GM13977 (cell line): ENCODE results near the gene IYD.

Experiments used
- DNase-seq: peaks from one replicate; pipeline ENCODE4 v3.0.0; 2012; ENCODE audit warnings: low spot score
- in situ Hi-C: fragments of 300-500 bp; cut with MboI; formaldehyde crosslinking; loops from one replicate; pipeline ENCODE4 v1.12.0; 2022; ENCODE audit warnings: low sequenced_read_pairs, low pct_unique_long_range_greater_than_20kb, mixed read lengths, inconsistent platforms; ENCODE audit not compliant: unreplicated experiment
- TF ChIP-seq, protein P1 (sequence below): IDR thresholded peaks from 2 replicates; pipeline ENCODE4 v1.5.1; 2012; ENCODE audit warnings: mild to moderate bottlenecking, control low read depth; ENCODE audit not compliant: insufficient read depth; ENCODE audit errors: extremely low read depth, missing control alignments

The IYD gene

DNA sequence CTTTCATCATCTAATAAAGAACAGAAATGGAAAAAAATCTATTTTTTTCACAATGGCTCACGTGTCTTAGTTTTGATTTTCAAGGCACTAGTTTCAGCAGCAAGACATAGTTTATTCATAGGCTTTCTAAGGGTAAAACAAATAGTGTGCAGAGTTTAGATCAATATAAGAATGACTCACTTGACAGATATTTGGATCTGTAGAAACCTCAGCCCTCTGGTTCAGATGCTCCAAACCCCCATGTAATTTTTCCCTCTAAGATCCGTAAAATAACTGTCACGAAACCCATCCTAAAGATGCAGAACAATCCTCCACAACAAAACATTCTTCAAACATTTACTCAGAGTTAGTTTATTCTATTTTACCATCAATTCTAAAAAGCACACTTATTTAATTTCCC lies 43.4 kb downstream of the IYD start:
- in situ Hi-C loops: loop anchor here (10.0 kb wide), 1 partner anchor 403 kb away; no protein-coding TSS in a partner anchor
- TF ChIP-seq, protein P1, sequence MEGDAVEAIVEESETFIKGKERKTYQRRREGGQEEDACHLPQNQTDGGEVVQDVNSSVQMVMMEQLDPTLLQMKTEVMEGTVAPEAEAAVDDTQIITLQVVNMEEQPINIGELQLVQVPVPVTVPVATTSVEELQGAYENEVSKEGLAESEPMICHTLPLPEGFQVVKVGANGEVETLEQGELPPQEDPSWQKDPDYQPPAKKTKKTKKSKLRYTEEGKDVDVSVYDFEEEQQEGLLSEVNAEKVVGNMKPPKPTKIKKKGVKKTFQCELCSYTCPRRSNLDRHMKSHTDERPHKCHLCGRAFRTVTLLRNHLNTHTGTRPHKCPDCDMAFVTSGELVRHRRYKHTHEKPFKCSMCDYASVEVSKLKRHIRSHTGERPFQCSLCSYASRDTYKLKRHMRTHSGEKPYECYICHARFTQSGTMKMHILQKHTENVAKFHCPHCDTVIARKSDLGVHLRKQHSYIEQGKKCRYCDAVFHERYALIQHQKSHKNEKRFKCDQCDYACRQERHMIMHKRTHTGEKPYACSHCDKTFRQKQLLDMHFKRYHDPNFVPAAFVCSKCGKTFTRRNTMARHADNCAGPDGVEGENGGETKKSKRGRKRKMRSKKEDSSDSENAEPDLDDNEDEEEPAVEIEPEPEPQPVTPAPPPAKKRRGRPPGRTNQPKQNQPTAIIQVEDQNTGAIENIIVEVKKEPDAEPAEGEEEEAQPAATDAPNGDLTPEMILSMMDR: no peak
- DNase-seq: no peak

DNA sequence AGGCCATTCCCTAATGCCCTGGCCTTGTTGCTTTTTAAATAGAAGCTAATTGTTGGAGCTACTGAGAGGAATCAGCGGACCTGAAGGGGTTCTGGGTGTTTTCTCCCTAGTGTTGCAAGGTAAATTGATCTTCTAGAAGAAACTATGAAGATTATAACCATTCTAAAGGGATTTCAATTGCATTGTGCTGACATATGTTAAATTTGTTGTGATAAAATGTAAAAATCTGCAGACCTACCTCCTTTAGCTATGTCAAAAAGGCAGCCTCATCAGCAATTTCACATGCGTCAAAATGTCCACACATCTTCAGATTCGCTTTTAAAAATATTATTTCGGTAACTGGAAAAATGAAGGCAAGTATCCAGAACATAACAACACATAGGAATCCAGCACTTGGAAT lies 44.4 kb downstream of the IYD start:
- in situ Hi-C loops: loop anchor here (10.0 kb wide), 1 partner anchor 402 kb away; no protein-coding TSS in a partner anchor
- DNase-seq: no peak
- TF ChIP-seq, protein P1: no peak

DNA sequence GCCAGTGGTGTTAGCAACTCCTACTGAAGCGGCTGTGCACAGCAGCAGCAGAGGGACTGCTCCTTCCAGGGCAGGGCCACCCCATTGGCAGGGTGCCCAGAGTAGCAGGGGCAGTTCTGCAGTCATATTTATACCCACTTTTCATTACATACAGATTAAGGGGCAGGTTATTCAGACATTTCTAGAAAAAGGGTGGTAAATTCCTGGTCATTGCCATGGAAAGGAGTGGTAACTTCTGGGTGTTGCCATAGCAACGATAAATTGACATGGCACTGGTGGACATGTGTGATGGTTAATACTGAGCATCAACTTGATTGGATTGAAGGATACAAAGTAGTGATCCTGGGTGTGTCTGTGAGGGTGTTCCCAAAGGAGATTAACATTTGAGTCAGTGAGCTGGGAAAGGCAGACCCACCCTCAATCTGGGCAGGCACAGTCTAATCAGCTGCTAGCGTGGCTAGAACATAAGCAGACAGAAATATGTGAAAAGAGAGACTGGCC lies 45.0 kb downstream of the IYD start:
- in situ Hi-C loops: loop anchor here (10.0 kb wide), 1 partner anchor 401 kb away; no protein-coding TSS in a partner anchor
- no peak for DNase-seq
- TF ChIP-seq, protein P1: no peak

DNA sequence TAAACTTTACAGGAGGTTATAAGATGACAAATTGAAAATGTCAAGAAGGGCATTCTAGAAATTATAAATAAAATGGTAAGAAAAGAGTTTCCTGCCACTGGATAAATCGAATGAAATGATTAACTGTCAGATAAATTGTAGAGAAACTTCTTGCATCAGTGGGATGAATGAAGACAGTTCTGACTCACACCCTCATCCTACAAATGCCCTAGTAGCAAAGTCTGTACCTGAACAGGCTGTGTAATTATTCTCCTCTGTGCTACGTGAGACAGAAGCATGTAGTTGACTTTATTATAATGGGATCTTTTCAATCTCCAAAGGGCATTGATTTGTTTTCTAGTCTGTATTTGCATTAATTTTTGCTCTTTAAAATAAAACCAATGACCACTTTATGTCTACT lies 47.3 kb downstream of the IYD start:
- TF ChIP-seq, protein P1: no peak
- DNase-seq: no peak
- in situ Hi-C loops: loop anchor here (10.0 kb wide), 1 partner anchor 399 kb away; no protein-coding TSS in a partner anchor

DNA sequence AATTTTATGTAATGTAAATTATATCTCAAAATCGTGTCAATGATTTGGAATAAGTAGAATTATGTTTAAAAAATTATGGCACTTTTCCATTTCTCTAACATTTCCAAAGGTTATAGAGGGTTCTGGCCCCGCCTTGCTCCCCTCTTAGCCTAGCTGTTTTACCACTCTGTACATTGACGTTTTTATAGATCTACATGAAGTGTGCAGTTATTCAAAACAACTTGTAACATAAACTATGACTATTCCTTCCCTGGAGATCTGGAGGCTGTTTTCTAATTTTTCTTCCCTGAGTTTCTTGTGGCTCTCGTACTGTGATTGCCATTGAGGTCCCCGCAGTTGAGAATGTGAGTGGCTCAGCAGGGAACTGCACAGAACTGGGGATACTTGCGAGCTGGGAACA lies 48.4 kb downstream of the IYD start:
- in situ Hi-C loops: loop anchor here (10.0 kb wide), 1 partner anchor 398 kb away; no protein-coding TSS in a partner anchor
- TF ChIP-seq, protein P1: no peak
- no peak for DNase-seq

DNA sequence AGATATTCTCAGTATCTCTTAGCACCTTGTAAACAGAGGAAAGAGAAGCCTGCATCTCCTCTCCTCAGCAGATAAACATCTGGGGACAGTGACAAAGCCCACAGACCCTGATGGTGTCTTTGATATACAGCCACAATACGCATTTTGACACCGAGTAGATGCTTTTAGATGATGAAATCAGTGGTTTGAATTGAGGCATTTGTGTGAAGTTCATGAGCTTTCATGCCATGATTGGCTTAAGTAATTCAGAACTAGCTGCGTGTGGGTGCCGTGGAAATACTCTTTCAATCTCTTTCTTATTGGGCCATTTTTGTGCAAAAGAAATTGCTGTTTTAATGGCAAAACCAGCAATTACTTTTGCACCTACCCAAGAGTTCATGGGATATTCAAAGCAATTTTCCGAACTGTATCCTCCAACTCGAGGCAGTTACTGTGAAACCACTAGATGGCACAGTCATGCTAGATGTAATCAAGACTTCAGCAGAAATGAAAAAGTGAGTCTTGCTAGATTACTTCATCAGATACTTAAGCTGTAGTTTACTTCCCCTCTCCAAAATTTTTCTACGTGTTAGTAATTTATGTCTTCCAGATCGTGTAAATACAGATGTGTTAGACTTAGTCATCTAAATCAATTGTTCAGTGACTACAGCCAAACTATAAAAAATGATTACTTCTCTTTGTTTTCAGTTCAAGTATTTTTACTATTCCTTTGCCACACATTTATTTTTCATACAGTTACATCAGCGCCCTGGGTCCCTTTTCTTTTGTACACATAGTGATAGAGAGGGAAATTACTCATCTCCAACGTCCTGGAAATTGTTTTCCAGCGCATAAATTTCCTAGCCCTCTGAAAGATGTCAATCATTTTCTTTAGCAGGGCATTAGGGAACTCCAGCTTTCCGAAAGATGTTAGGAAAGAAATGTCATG lies 49.4 kb downstream of the IYD start:
- in situ Hi-C loops: loop anchor here (10.0 kb wide), 1 partner anchor 397 kb away; no protein-coding TSS in a partner anchor
- peak; percentile 77 for DNase-seq
- TF ChIP-seq, protein P1: peak; percentile 82
